ENCODE measurements around the gene NOL3.
"Not testable (repeated sequence)": the region's sequence is repeated elsewhere in the genome, so short reads cannot be mapped to it uniquely, and the experiment has no call there.

The NOL3 gene

GRCh38 chr16:67170168-67170948, at the start of gene NOL3:
Gene NOL3, plus strand, starts transcription at chr16:67170538.
- peak; percentile 26 for ATAC-seq
- Mint-ChIP-seq H3K27me3 (peaks cover 88% of the 10 kb centered on the region), H3K4me3 (peak within 1 kb of the TSS; percentile 76), H3K9me3 (no peaks in the 10 kb centered on the region), H3K4me1 (peaks cover 45% of the 10 kb centered on the region), H3K36me3 (no peaks in the 10 kb centered on the region), H3K27ac (no peak within 1 kb of the TSS)

- not testable (repeated sequence) for H3K27me3 Mint-ChIP-seq, H3K9me3 Mint-ChIP-seq, H3K27ac Mint-ChIP-seq, ATAC-seq, H3K4me3 Mint-ChIP-seq, H3K4me1 Mint-ChIP-seq
- peaks cover 57% of the 10 kb centered on the region for H3K36me3 Mint-ChIP-seq
Measured at GRCh38 chr16:67122799-67123198, 47.5 kb upstream of the NOL3 start.

GRCh38 chr16:67128417-67128816, 41.9 kb upstream of the NOL3 start:
- no peak for ATAC-seq
- Mint-ChIP-seq H3K36me3 (peaks cover 60% of the 10 kb centered on the region), H3K4me3 (no peak overlapping the region), H3K4me1 (no peaks in the 10 kb centered on the region), H3K9me3 (no peaks in the 10 kb centered on the region), H3K27ac (no peak overlapping the region), H3K27me3 (no peaks in the 10 kb centered on the region)

- Mint-ChIP-seq H3K27ac (no peak overlapping the region), H3K9me3 (no peaks in the 10 kb centered on the region)
- no peak for ATAC-seq
Measured at GRCh38 chr16:67128887-67129286, 41.5 kb upstream of the NOL3 start.

GRCh38 chr16:67129422-67129821, 40.9 kb upstream of the NOL3 start:
- H3K27ac Mint-ChIP-seq, result no peak overlapping the region
- no peaks in the 10 kb centered on the region for H3K4me1 Mint-ChIP-seq
- no peak for ATAC-seq
- H3K36me3 Mint-ChIP-seq, result peaks cover 57% of the 10 kb centered on the region
- H3K9me3 Mint-ChIP-seq, result no peaks in the 10 kb centered on the region
- H3K27me3 Mint-ChIP-seq, result no peaks in the 10 kb centered on the region
- no peak overlapping the region for H3K4me3 Mint-ChIP-seq

More at GRCh38 chr16:67128887-67129286, 41.5 kb upstream of the NOL3 start:
- Mint-ChIP-seq H3K4me1 (no peaks in the 10 kb centered on the region), H3K27me3 (no peaks in the 10 kb centered on the region), H3K4me3 (no peak overlapping the region), H3K36me3 (peaks cover 57% of the 10 kb centered on the region)

GRCh38 chr16:67137605-67138004, 32.7 kb upstream of the NOL3 start:
- H3K4me1 Mint-ChIP-seq, result no peaks in the 10 kb centered on the region
- H3K27ac Mint-ChIP-seq, result no peak overlapping the region
- H3K9me3 Mint-ChIP-seq, result no peaks in the 10 kb centered on the region
- H3K27me3 Mint-ChIP-seq, result no peaks in the 10 kb centered on the region
- ATAC-seq, result no peak
- H3K4me3 Mint-ChIP-seq, result no peak overlapping the region
- H3K36me3 Mint-ChIP-seq, result peaks cover 85% of the 10 kb centered on the region

- Mint-ChIP-seq H3K4me3 (no peak overlapping the region), H3K4me1 (no peaks in the 10 kb centered on the region), H3K9me3 (no peaks in the 10 kb centered on the region), H3K27me3 (no peaks in the 10 kb centered on the region), H3K27ac (no peak overlapping the region), H3K36me3 (peaks cover 89% of the 10 kb centered on the region)
- ATAC-seq, result no peak
Measured at GRCh38 chr16:67141391-67141790, 28.9 kb upstream of the NOL3 start.

- Mint-ChIP-seq H3K9me3 (no peaks in the 10 kb centered on the region), H3K27me3 (no peaks in the 10 kb centered on the region), H3K4me3 (no peak overlapping the region), H3K36me3 (peaks cover 89% of the 10 kb centered on the region), H3K4me1 (no peaks in the 10 kb centered on the region), H3K27ac (no peak overlapping the region)
- no peak for ATAC-seq
Measured at GRCh38 chr16:67142342-67142741, 28.0 kb upstream of the NOL3 start.

- Mint-ChIP-seq H3K27me3 (peaks cover 19% of the 10 kb centered on the region), H3K36me3 (peaks cover 92% of the 10 kb centered on the region), H3K4me1 (no peaks in the 10 kb centered on the region), H3K27ac (no peak overlapping the region), H3K9me3 (no peaks in the 10 kb centered on the region), H3K4me3 (no peak overlapping the region)
- ATAC-seq, result no peak
Measured at GRCh38 chr16:67144943-67145342, 25.4 kb upstream of the NOL3 start.

- peaks cover 84% of the 10 kb centered on the region for H3K36me3 Mint-ChIP-seq
- ATAC-seq, result no peak
- H3K27me3 Mint-ChIP-seq, result peaks cover 19% of the 10 kb centered on the region
- H3K4me3 Mint-ChIP-seq, result no peak overlapping the region
- no peak overlapping the region for H3K27ac Mint-ChIP-seq
- H3K9me3 Mint-ChIP-seq, result no peaks in the 10 kb centered on the region
- H3K4me1 Mint-ChIP-seq, result no peaks in the 10 kb centered on the region
Measured at GRCh38 chr16:67145746-67146145, 24.6 kb upstream of the NOL3 start.

- Mint-ChIP-seq H3K36me3 (peaks cover 74% of the 10 kb centered on the region), H3K4me1 (peaks cover 7% of the 10 kb centered on the region), H3K27me3 (peaks cover 28% of the 10 kb centered on the region), H3K27ac (no peak overlapping the region), H3K4me3 (no peak overlapping the region), H3K9me3 (no peaks in the 10 kb centered on the region)
- ATAC-seq, result no peak
Measured at GRCh38 chr16:67146523-67147357, 23.6 kb upstream of the NOL3 start.

GRCh38 chr16:67147437-67148140, 22.7 kb upstream of the NOL3 start:
- Mint-ChIP-seq H3K27ac (no peak overlapping the region), H3K27me3 (peaks cover 29% of the 10 kb centered on the region), H3K36me3 (peaks cover 65% of the 10 kb centered on the region), H3K4me3 (no peak overlapping the region), H3K9me3 (no peaks in the 10 kb centered on the region), H3K4me1 (peaks cover 8% of the 10 kb centered on the region)
- ATAC-seq, result no peak

- H3K9me3 Mint-ChIP-seq, result no peaks in the 10 kb centered on the region
- no peak overlapping the region for H3K4me3 Mint-ChIP-seq
- peaks cover 59% of the 10 kb centered on the region for H3K36me3 Mint-ChIP-seq
- H3K27me3 Mint-ChIP-seq, result peaks cover 29% of the 10 kb centered on the region
- no peak overlapping the region for H3K27ac Mint-ChIP-seq
- peaks cover 14% of the 10 kb centered on the region for H3K4me1 Mint-ChIP-seq
- ATAC-seq, result no peak
Measured at GRCh38 chr16:67148221-67148620, 22.1 kb upstream of the NOL3 start.

- ATAC-seq, result no peak
- Mint-ChIP-seq H3K4me3 (peak overlapping the region; percentile 17), H3K9me3 (no peaks in the 10 kb centered on the region), H3K27ac (no peak overlapping the region), H3K36me3 (peaks cover 54% of the 10 kb centered on the region), H3K4me1 (peaks cover 20% of the 10 kb centered on the region), H3K27me3 (peaks cover 29% of the 10 kb centered on the region)
Measured at GRCh38 chr16:67148656-67149275, 21.6 kb upstream of the NOL3 start.

Data from stimulated activated memory B cell treated with anti-CD40 and anti-IgM and Interleukin-4, amounts not matched to agents 10 μg/mL and 1 μg/mL and 100 μg/mL, for 72 hours (primary cell).